GM12878 (cell line): ENCODE data around the gene CAV1. TPM values are rescaled to one million over a fixed set of nuclear protein-coding genes. Genes with fewer than 3 reads are reported as not detected.

Source experiments
- BMI1 ChIP-seq: fragments of 450-650 bp; IDR thresholded peaks from 2 replicates; pipeline ENCODE4 v1.6.1; 2016; ENCODE audit warnings: mild to moderate bottlenecking, moderate library complexity, borderline replicate concordance
- ELK1 ChIP-seq: IDR thresholded peaks from 2 replicates; pipeline ENCODE4 v1.6.1; 2012; ENCODE audit warnings: low read depth, low read length, improper control_type of control experiment
- ESRRA ChIP-seq: IDR thresholded peaks from 2 replicates; pipeline ENCODE4 v1.6.1; 2012; ENCODE audit warnings: mild to moderate bottlenecking, low read length, improper control_type of control experiment
- FOS ChIP-seq: IDR thresholded peaks from 3 replicates; pipeline ENCODE4 v1.6.1; 2011; ENCODE audit warnings: borderline replicate concordance; ENCODE audit not compliant: insufficient read length; ENCODE audit errors: extremely low read depth
- KAT2A ChIP-seq: conservative IDR thresholded peaks from 2 replicates; pipeline ENCODE4 v1.6.1; 2011; ENCODE audit warnings: low read depth, low read length; ENCODE audit not compliant: control insufficient read depth
- NFYB ChIP-seq: IDR thresholded peaks from 2 replicates; pipeline ENCODE4 v1.6.1; 2011; ENCODE audit warnings: low read depth, mild to moderate bottlenecking, low read length, improper control_type of control experiment, moderate library complexity; ENCODE audit not compliant: insufficient read depth
- NRF1 ChIP-seq: conservative IDR thresholded peaks from 2 replicates; pipeline ENCODE4 v1.6.1; 2011; ENCODE audit warnings: mild to moderate bottlenecking, low read depth, low read length, improper control_type of control experiment
- PAX5 ChIP-seq: IDR thresholded peaks from 2 replicates; pipeline ENCODE4 v1.6.1; 2011; ENCODE audit warnings: low read depth, low read length, borderline replicate concordance
- RAD51 ChIP-seq: fragments of 450-650 bp; IDR thresholded peaks from 2 replicates; pipeline ENCODE4 v1.6.1; 2016; ENCODE audit warnings: moderate library complexity, mild to moderate bottlenecking, inconsistent platforms
- RB1 ChIP-seq: fragments of 450-650 bp; formaldehyde crosslinking; IDR thresholded peaks from 2 replicates; pipeline ENCODE4 v1.6.1; 2017; ENCODE audit warnings: mild to moderate bottlenecking, borderline replicate concordance
- SMAD1 ChIP-seq: fragments of 450-650 bp; IDR thresholded peaks from 2 replicates; pipeline ENCODE4 v1.6.1; 2018; ENCODE audit warnings: mild to moderate bottlenecking, low read depth; ENCODE audit not compliant: partially characterized antibody
- SUPT20H ChIP-seq: IDR thresholded peaks from 2 replicates; pipeline ENCODE4 v1.6.1; 2011; ENCODE audit warnings: low read depth, mild to moderate bottlenecking, low read length, moderate library complexity, borderline replicate concordance; ENCODE audit not compliant: control insufficient read depth
- TAF1 ChIP-seq: IDR thresholded peaks from 2 replicates; pipeline ENCODE4 v1.6.1; 2011; ENCODE audit warnings: mild to moderate bottlenecking, low read depth, low read length, borderline replicate concordance
- TBL1XR1 ChIP-seq: IDR thresholded peaks from 2 replicates; pipeline ENCODE4 v1.6.1; 2012; ENCODE audit warnings: low read depth, low read length, improper control_type of control experiment
- TCF7 ChIP-seq: IDR thresholded peaks from 2 replicates; pipeline ENCODE4 v1.6.1; 2014; ENCODE audit warnings: antibody characterized with exemption, borderline replicate concordance
- YY1 ChIP-seq: IDR thresholded peaks from 2 replicates; pipeline ENCODE4 v1.6.1; 2011; ENCODE audit warnings: low read depth, mild to moderate bottlenecking, low read length
- ZBTB11 ChIP-seq: fragments of 450-650 bp; formaldehyde crosslinking; IDR thresholded peaks from 2 replicates; pipeline ENCODE4 v1.5.0; 2022; ENCODE audit warnings: mild to moderate bottlenecking, missing genetic modification characterization
- ZBTB4 ChIP-seq: fragments of 450-650 bp; formaldehyde crosslinking; IDR thresholded peaks from 2 replicates; pipeline ENCODE4 v1.4.0; 2022; ENCODE audit warnings: mild to moderate bottlenecking, moderate library complexity
- ZNF274 ChIP-seq: IDR thresholded peaks from one replicate; pipeline ENCODE4 v1.8.0; 2011; ENCODE audit not compliant: insufficient read length, insufficient read depth
- ZNF384 ChIP-seq: IDR thresholded peaks from 2 replicates; pipeline ENCODE4 v1.6.1; 2012; ENCODE audit warnings: low read depth, mild to moderate bottlenecking, low read length, improper control_type of control experiment, borderline replicate concordance
- ZNF622 ChIP-seq: fragments of 450-650 bp; IDR thresholded peaks from 2 replicates; pipeline ENCODE4 v1.6.1; 2017; ENCODE audit warnings: mild to moderate bottlenecking, inconsistent platforms
- ZSCAN29 ChIP-seq: fragments of 450-650 bp; IDR thresholded peaks from 2 replicates; pipeline ENCODE4 v1.6.1; 2017; ENCODE audit warnings: mild to moderate bottlenecking, moderate library complexity
- polyA plus RNA-seq, 11 experiments: library from polyadenylated mRNA; depleted of rRNA in 4 of 11; unstranded in 6 of 11; stranded (reverse) in 5 of 11; fragments of >200 nt; fragmentation: Nextera tagmentation in 4 of 11; fragmentation: Illumina TruSeq in 1 of 11; extraction: Ambion mirVana in 4 of 11; extraction: Trizol in 1 of 11; gene quantifications; 1 replicate in 1 of 11; 2 replicates in 10 of 11; pipeline versions ENCODE4 v1.2.1 to v1.2.3, GENCODE V29; 2011 to 2016; ENCODE audit warnings: inconsistent platforms in 2 of 11, missing spikeins in 2 of 11, low read depth in 1 of 11
- total RNA-seq, 4 experiments: library from RNA; depleted of rRNA in 3 of 4; stranded (reverse); fragments of >200 nt in 3 of 4; fragmentation: Illumina TruSeq in 1 of 4; extraction: Trizol in 1 of 4; gene quantifications; 2 replicates each; pipeline versions ENCODE4 v1.2.1 to v1.2.3, GENCODE V29; 2013 to 2021

Gene CAV1
- total and polyA plus RNA-seq, 10 of the 15 experiments (the other 5 are each of a cell fraction or from before 2014, with no cell fraction given): 0.45 to 26.5 (median 2.0) TPM

- peak; percentile 31; the same call in 1 of the 2 replicates for TF ChIP-seq TAF1
- TF ChIP-seq TBL1XR1: 0 out of 2 replicates have a peak, but pooled peaks have one; percentile 29
- no peak for TF ChIP-seq SUPT20H
- no peak for TF ChIP-seq NFYB
- TF ChIP-seq ZBTB4 (CRISPR knock-in tag): no peak
- TF ChIP-seq ZNF274: no peak
- no peak for TF ChIP-seq ELK1
- TF ChIP-seq PAX5: no peak
- TF ChIP-seq TCF7: no peak
- no peak for TF ChIP-seq ZSCAN29
- TF ChIP-seq ZNF622: no peak
- no peak for TF ChIP-seq ZBTB11
- TF ChIP-seq RB1: no peak
- no peak for TF ChIP-seq FOS
- no peak for TF ChIP-seq NRF1
- no peak for TF ChIP-seq ZNF384
- TF ChIP-seq KAT2A: no peak
- peak; percentile 83 for TF ChIP-seq RAD51
- TF ChIP-seq ESRRA: no peak
- TF ChIP-seq SMAD1: no peak
- 0 out of 2 replicates have a peak, but pooled peaks have one; percentile 32 for TF ChIP-seq YY1
- no peak; the same call in 1 of the 2 replicates for TF ChIP-seq BMI1
Observed at GRCh38 chr7:116511552-116512519, 13.0 kb upstream of the CAV1 start (continued).
